Urothelium cell line (cell line): ENCODE data around the gene LEMD2.
A peak's percentile ranks its signal among the peaks of the same experiment; 100 is the strongest.

Experiments used
- DNase-seq: peaks from one replicate; pipeline ENCODE4 v3.0.0; 2011; ENCODE audit warnings: low spot score, mixed read lengths
- FAIRE-seq: peaks from 2 replicates; lab custom pipeline; 2011; peaks lifted over from hg19 to GRCh38; lab: Jason Lieb, UNC

Gene LEMD2

GRCh38 chr6:33797626-33798342 lies 8.9 kb upstream of the LEMD2 start:
- no peak for DNase-seq
- no peak for FAIRE-seq

GRCh38 chr6:33794910-33795623 lies 6.1 kb upstream of the LEMD2 start:
- DNase-seq (no peak), FAIRE-seq (no peak)

- DNase-seq, result no peak
- no peak for FAIRE-seq
Measured at GRCh38 chr6:33792981-33793380, 4.1 kb upstream of the LEMD2 start.

GRCh38 chr6:33791620-33792019 lies 2.7 kb upstream of the LEMD2 start:
- no peak for DNase-seq
- no peak for FAIRE-seq

- no peak for DNase-seq
- FAIRE-seq, result no peak
Measured at GRCh38 chr6:33790910-33791309, 2.0 kb upstream of the LEMD2 start.

GRCh38 chr6:33790379-33790778 lies 1.4 kb upstream of the LEMD2 start:
- FAIRE-seq (no peak), DNase-seq (no peak)

GRCh38 chr6:33789550-33789895 lies 593 bp upstream of the LEMD2 start:
- FAIRE-seq, result no peak

GRCh38 chr6:33787954-33788693 lies 806 bp downstream of the LEMD2 start:
- peak; percentile 82 for DNase-seq
- no peak for FAIRE-seq

More at GRCh38 chr6:33789550-33789895, 593 bp upstream of the LEMD2 start:
- no peak for DNase-seq

GRCh38 chr6:33787346-33787953 lies 1.5 kb downstream of the LEMD2 start:
- no peak for FAIRE-seq
- DNase-seq, result no peak

GRCh38 chr6:33786736-33787135 lies 2.2 kb downstream of the LEMD2 start:
- FAIRE-seq (no peak), DNase-seq (no peak)

- FAIRE-seq (no peak), DNase-seq (no peak)
Measured at GRCh38 chr6:33785778-33786177, 3.2 kb downstream of the LEMD2 start.

GRCh38 chr6:33784787-33785186 lies 4.1 kb downstream of the LEMD2 start:
- DNase-seq (no peak), FAIRE-seq (no peak)

GRCh38 chr6:33783781-33784520 lies 5.0 kb downstream of the LEMD2 start:
- DNase-seq (no peak), FAIRE-seq (no peak)

GRCh38 chr6:33782561-33782960 lies 6.4 kb downstream of the LEMD2 start:
- FAIRE-seq (no peak), DNase-seq (no peak)

- DNase-seq (peak; percentile 94), FAIRE-seq (peak; percentile 70)
Measured at GRCh38 chr6:33781131-33781975, 7.6 kb downstream of the LEMD2 start.

- no peak for FAIRE-seq
Measured at GRCh38 chr6:33779895-33780294, 9.0 kb downstream of the LEMD2 start.

GRCh38 chr6:33779290-33779689 lies 9.6 kb downstream of the LEMD2 start:
- DNase-seq, result peak; percentile 37
- FAIRE-seq, result no peak

More at GRCh38 chr6:33779895-33780294, 9.0 kb downstream of the LEMD2 start:
- DNase-seq, result no peak

GRCh38 chr6:33778444-33779121 lies 10.3 kb downstream of the LEMD2 start:
- FAIRE-seq (no peak), DNase-seq (no peak)
